IPS-18a (cell line): ENCODE measurements around the gene LMF2.

ENCODE experiments used
- H3K27ac ChIP-seq: one replicate; pipeline ENCODE4 v1.5.1; 2013; ENCODE audit warnings: low read length
- H3K27me3 ChIP-seq: one replicate; pipeline ENCODE4 v1.6.1; 2013; ENCODE audit warnings: mild to moderate bottlenecking, low read length; ENCODE audit not compliant: control insufficient read depth, insufficient read depth
- H3K36me3 ChIP-seq: one replicate; pipeline ENCODE4 v1.6.1; 2013; ENCODE audit warnings: low read depth, low read length; ENCODE audit not compliant: control insufficient read depth
- H3K4me1 ChIP-seq: one replicate; pipeline ENCODE4 v1.6.1; 2013; ENCODE audit warnings: low read depth, low read length; ENCODE audit not compliant: control insufficient read depth
- H3K4me3 ChIP-seq: one replicate; pipeline ENCODE4 v1.5.1; 2013; ENCODE audit warnings: low read length
- H3K9ac ChIP-seq: one replicate; pipeline ENCODE4 v1.6.1; 2013; ENCODE audit warnings: mild to moderate bottlenecking, low read length, moderate library complexity
- H3K9me3 ChIP-seq: one replicate; pipeline ENCODE4 v1.6.1; 2013; ENCODE audit warnings: low read depth, low read length; ENCODE audit not compliant: control insufficient read depth

The LMF2 gene

GRCh38 chr22:50507421-50507990 is at the start of gene LMF2:
TSS of gene LMF2 (minus strand) at chr22:50507702. CDS start at chr22:50507675, 27 bp downstream.
- no peaks in the 10 kb centered on the region for H3K27me3 ChIP-seq
- H3K9ac ChIP-seq, result peak within 1 kb of the TSS; percentile 78
- H3K36me3 ChIP-seq, result no peaks in the 10 kb centered on the region
- no peaks in the 10 kb centered on the region for H3K4me1 ChIP-seq
- H3K9me3 ChIP-seq, result no peaks in the 10 kb centered on the region
- H3K27ac ChIP-seq, result peak within 1 kb of the TSS; percentile 82
- H3K4me3 ChIP-seq, result peak within 1 kb of the TSS; percentile 92

GRCh38 chr22:50556703-50557102 is 49.2 kb upstream of the LMF2 start:
- Histone ChIP-seq H3K27me3 (no peaks in the 10 kb centered on the region), H3K9ac (no peak overlapping the region), H3K9me3 (no peaks in the 10 kb centered on the region), H3K27ac (no peak overlapping the region), H3K36me3 (no peaks in the 10 kb centered on the region), H3K4me1 (peaks cover 3% of the 10 kb centered on the region), H3K4me3 (no peak overlapping the region)

GRCh38 chr22:50553310-50553709 is 45.8 kb upstream of the LMF2 start:
- Histone ChIP-seq H3K27me3 (no peaks in the 10 kb centered on the region), H3K9ac (no peak overlapping the region), H3K27ac (no peak overlapping the region)

GRCh38 chr22:50551160-50551752 is 43.8 kb upstream of the LMF2 start:
- no peak overlapping the region for H3K27ac ChIP-seq
- H3K4me1 ChIP-seq, result peaks cover 3% of the 10 kb centered on the region

More at GRCh38 chr22:50553310-50553709, 45.8 kb upstream of the LMF2 start:
- H3K36me3 ChIP-seq, result no peaks in the 10 kb centered on the region
- no peaks in the 10 kb centered on the region for H3K9me3 ChIP-seq
- H3K4me1 ChIP-seq, result peaks cover 3% of the 10 kb centered on the region
- no peak overlapping the region for H3K4me3 ChIP-seq

GRCh38 chr22:50550395-50550794 is 42.9 kb upstream of the LMF2 start:
- H3K27me3 ChIP-seq, result peaks cover under 1% of the 10 kb centered on the region
- no peak overlapping the region for H3K4me3 ChIP-seq
- no peaks in the 10 kb centered on the region for H3K9me3 ChIP-seq
- H3K27ac ChIP-seq, result no peak overlapping the region
- no peaks in the 10 kb centered on the region for H3K36me3 ChIP-seq
- H3K9ac ChIP-seq, result no peak overlapping the region
- H3K4me1 ChIP-seq, result peaks cover 3% of the 10 kb centered on the region

More at GRCh38 chr22:50551160-50551752, 43.8 kb upstream of the LMF2 start:
- no peak overlapping the region for H3K4me3 ChIP-seq
- H3K9ac ChIP-seq, result no peak overlapping the region
- H3K27me3 ChIP-seq, result no peaks in the 10 kb centered on the region
- no peaks in the 10 kb centered on the region for H3K9me3 ChIP-seq
- H3K36me3 ChIP-seq, result no peaks in the 10 kb centered on the region

- Histone ChIP-seq H3K9ac (no peak overlapping the region), H3K36me3 (no peaks in the 10 kb centered on the region), H3K4me1 (no peaks in the 10 kb centered on the region), H3K27ac (no peak overlapping the region), H3K4me3 (no peak overlapping the region), H3K27me3 (peaks cover 13% of the 10 kb centered on the region), H3K9me3 (no peaks in the 10 kb centered on the region)
These were observed 41.7 kb upstream of the LMF2 start for GRCh38 chr22:50548921-50549790.

- Histone ChIP-seq H3K9me3 (no peaks in the 10 kb centered on the region), H3K4me1 (no peaks in the 10 kb centered on the region), H3K4me3 (no peak overlapping the region), H3K27ac (no peak overlapping the region), H3K9ac (no peak overlapping the region), H3K36me3 (no peaks in the 10 kb centered on the region), H3K27me3 (peaks cover 19% of the 10 kb centered on the region)
These were observed 40.8 kb upstream of the LMF2 start for GRCh38 chr22:50548040-50548920.

- H3K27ac ChIP-seq, result no peak overlapping the region
- no peaks in the 10 kb centered on the region for H3K4me1 ChIP-seq
- H3K27me3 ChIP-seq, result peaks cover 20% of the 10 kb centered on the region
- no peak overlapping the region for H3K4me3 ChIP-seq
- no peaks in the 10 kb centered on the region for H3K9me3 ChIP-seq
- no peak overlapping the region for H3K9ac ChIP-seq
- no peaks in the 10 kb centered on the region for H3K36me3 ChIP-seq
These were observed 39.9 kb upstream of the LMF2 start for GRCh38 chr22:50547263-50547985.

- Histone ChIP-seq H3K36me3 (no peaks in the 10 kb centered on the region), H3K9ac (no peak overlapping the region), H3K9me3 (no peaks in the 10 kb centered on the region), H3K4me3 (no peak overlapping the region), H3K4me1 (no peaks in the 10 kb centered on the region), H3K27me3 (peaks cover 20% of the 10 kb centered on the region), H3K27ac (no peak overlapping the region)
These were observed 39.1 kb upstream of the LMF2 start for GRCh38 chr22:50546326-50547262.
